DND-41 (cell line): Measurements from ENCODE around the gene EPHA7.

Source experiments
- CTCF ChIP-seq: IDR thresholded peaks from 2 replicates; pipeline ENCODE4 v1.5.1; 2012; ENCODE audit warnings: borderline replicate concordance, low read length, moderate library complexity, mild to moderate bottlenecking; ENCODE audit not compliant: poor library complexity, severe bottlenecking; ENCODE audit errors: extremely low read depth
- EZH2 ChIP-seq: IDR thresholded peaks from 3 replicates; pipeline ENCODE4 v1.6.1; 2012; ENCODE audit warnings: borderline replicate concordance, low read depth, mild to moderate bottlenecking, moderate library complexity, low read length, inconsistent platforms; ENCODE audit not compliant: severe bottlenecking

- TF ChIP-seq EZH2 (no peak), CTCF (no peak)
These were observed 166.4 kb downstream of the EPHA7 start for GRCh38 chr6:93252930-93253329.
